Right renal pelvis (tissue), 4 donors: ENCODE data around the gene SEZ6. TPM values are rescaled to one million over a fixed set of nuclear protein-coding genes. Genes with fewer than 3 reads are reported as not detected.
A peak's percentile ranks its signal among the peaks of the same experiment; 100 is the strongest.

Source experiments
- DNase-seq, 4 donors: peaks; one replicate each; pipeline ENCODE4 v3.0.0-alpha.2; 2013; ENCODE audit warnings: low read depth in 4 of 4, low spot score in 3 of 4, missing footprints in 1 of 4
- polyA plus RNA-seq, 4 donors: library from polyadenylated mRNA; unstranded; fragments of 120-200 nt; gene quantifications; one replicate each; pipeline ENCODE4 v1.2.1, GENCODE V29; 2013; ENCODE audit not compliant: insufficient read length in 4 of 4

Gene SEZ6
- polyA plus RNA-seq, 4 donors, result 0.21 to 0.48 (median 0.25) TPM; not detected in 1

DNA sequence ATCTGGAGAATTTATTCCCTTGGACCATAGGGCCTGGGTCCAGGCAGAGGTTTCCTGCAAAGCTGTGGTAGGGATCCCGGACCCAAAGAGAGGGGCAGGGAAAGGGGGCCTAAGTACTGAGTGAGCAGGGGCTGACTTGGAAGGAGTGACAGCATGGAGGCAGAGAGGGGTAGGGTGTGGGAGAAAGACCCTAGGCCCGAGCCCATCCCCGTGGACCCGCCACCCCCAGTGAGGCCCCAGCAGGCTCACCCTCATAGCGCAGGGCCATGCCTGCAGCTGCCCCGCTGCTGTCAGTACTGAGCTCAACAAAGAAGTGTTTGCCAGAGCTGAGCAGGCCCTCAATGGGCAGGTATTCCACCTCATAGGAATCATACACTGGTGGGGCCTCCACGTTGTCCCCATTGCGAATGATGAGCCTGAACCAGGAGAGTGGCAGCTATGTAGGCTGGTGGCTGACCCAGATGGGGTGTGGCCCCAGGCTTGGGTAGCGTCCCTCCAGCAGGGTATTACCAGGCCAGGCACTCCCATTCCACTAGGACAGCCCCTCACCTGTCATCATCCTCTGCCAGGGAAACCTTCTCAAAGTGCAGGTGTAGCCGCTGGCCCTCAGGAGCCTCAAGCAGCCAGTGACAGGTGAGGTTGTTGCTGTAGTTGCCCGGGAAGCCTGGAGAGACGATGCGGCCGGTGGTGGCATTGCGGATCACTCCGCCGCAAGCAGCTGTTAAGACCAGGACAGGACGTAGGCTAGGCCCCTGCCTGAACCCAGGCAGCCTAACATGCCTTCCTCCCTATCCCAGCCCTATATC lies 45.4 kb downstream of the SEZ6 start:
- no peak for DNase-seq

DNA sequence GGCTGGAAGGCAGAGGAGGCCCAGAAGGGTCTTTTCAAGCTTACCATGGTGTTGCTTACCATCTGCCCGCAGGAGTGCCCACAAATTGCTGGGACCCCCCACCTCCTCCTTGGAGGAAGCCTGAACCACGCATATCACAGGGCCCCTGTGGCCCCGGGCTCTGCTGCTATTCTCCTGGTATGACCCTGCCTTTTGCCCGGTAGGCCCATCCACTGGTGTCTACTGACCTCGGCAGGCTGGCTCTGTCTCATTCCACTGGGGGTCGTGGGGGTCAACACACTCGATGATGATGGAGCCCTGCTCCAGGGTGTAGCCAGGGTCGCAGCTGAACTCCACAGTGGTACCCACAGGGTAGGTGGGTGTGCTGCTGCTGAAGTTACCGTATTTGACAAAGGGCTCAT lies 46.4 kb downstream of the SEZ6 start:
- no peak for DNase-seq

DNA sequence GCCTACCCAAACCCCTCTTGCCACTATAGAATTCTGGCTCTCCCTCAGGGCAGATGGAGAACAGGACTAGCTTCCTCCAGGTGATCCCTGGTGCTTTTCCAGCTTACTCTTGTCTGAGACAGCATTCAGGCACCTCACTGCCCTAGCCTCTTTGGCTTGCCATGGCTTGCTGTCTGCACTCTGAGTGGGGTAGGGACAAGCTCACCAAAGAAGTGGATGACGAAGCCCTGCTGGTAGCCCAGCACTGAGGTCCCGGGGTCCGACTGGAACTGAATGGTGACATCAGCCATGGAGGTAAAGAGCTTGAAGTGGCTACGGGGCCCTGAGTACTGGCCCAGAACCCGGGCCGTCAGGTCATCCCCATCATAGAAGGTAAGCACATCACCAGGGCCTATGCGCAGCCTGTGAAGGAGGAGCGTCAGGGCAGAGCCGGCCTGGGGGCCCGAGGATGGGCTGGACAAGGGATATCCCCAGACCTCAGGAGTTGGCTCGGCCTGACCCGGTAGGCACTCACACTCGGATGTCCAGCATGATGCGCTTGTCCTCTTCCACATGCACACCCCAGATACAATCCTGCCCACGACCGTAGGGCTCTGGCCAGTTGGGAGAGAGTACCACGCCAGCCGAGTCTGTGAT lies 46.9 kb downstream of the SEZ6 start:
- DNase-seq, result no peak

DNA sequence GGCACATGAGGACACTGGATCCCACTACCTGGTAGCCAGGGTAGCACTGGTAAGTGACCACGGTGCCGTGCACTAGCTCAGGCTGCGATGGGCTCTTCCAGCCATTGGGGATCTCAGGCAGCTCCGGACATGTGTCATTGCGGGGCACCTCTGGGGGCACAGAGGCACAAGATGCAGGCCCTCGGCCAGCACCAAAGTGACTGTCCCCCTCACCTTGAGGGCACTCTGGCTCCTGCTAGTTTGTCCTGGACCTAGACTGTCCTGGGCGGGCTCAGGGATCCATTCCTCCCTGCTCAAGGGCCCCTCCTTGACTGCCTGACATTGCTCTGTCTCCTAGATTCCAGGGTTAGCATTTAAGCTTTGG lies 47.9 kb downstream of the SEZ6 start:
- no peak for DNase-seq

DNA sequence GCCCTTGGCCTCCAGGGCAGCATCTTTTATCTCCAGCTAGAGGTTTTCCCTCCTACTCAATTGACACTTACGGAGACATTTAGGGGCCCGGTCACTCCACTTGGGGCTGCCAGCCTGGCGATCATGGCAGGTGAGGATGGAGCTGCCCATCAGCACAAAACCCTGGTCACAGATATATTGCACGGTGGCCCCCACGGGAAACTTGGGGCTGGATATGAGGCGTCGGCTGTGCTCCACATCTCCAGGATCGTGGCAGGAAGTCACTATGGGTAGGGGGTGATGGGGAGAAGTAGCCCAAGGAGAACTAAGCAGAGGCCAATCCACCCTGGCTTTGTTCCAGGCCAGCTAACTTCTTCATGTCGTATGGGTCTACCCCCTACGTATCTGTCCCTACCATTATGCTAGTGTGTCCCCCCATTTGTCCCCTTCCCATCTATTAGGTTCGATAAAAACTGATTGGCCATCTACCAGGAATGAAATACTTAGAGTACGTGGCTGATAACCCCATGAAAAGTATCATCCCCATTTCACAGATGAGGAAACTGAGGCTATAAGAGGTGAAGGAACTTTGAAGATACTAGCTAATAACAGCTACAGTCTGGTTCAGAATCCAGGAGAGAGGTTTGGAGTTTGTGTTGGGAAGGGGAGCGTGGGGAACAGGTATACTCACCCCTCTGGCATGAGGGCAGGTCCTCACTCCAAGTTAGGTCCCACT lies 48.4 kb downstream of the SEZ6 start:
- DNase-seq, result no peak

DNA sequence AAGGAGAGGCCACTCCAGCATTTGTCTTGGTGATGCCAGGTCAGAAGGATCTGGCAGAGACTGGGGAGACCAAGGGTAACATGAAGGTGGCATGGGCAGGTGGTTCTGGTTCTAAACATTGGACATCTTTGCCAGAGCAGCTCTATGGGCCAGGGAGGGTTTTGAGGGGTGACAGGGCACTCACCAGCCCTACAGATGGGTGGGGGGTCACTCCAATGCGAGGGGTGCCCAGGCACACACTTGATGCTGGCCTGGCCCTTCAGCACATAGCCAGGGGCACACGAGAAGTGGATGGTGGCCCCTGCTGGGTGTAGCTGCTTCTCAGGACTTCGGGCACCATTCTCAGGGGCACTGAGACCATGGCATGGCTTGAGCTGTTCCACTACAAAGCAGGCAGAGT lies 49.0 kb downstream of the SEZ6 start:
- no peak for DNase-seq

DNA sequence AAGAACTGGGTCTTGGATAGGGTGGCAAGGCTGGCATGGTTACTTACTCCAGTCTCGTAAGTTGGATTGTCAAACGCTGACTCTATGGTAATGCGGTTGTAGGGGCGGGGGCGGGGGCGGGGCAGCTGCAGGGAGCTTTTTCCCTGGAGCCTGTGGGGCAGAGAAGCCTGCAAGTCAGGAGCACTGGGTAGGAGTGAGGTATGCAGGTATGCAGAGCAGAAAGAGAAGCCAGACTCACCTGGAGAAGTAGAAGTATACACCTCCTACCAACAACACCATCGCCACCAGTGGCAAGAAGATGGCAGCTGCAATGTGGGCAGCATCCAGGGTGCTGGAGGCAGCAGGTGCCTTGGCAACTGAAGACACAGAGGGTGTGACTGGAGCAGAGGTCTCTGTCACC lies 49.7 kb downstream of the SEZ6 start:
- DNase-seq, result no peak

DNA sequence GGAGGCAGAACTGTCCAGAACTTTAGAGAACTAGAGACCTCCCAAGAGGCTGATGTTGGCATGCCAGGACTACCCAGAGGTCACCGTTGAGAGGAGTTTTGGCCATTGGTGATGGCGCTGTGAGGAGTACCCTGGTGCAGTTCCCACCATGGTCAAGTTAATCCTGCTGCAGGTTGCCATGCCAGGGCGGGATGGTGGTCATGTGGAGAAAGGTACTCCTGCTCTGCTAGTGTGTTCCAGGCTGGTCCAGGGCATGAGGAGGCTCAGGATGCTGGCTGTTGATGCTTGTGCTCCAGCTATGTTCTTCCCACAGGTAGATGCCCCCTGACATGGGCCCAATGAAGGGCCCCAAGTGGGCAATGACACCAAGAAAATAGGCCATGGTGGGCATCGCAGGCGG lies 50.4 kb downstream of the SEZ6 start:
- no peak for DNase-seq

DNA sequence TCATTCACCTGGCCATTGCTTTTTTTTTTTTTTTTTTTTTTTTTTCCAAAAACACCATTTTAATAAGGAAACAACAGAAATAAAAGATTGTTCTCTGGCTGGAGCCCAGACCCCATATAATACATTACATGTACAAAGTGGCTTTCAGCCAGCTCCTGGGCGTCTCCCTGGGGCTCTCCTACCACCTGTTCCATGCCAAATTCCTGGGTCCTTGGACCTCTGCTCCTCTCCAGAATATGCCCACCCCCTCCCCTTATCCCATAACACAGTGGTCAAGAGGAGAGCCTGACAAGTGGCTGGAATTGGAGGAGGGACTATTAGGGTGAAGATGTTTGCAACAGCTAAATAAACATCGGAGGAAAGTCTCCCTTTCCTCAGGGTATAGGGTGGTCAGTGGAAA lies 50.9 kb downstream of the SEZ6 start:
- DNase-seq, result no peak

DNA sequence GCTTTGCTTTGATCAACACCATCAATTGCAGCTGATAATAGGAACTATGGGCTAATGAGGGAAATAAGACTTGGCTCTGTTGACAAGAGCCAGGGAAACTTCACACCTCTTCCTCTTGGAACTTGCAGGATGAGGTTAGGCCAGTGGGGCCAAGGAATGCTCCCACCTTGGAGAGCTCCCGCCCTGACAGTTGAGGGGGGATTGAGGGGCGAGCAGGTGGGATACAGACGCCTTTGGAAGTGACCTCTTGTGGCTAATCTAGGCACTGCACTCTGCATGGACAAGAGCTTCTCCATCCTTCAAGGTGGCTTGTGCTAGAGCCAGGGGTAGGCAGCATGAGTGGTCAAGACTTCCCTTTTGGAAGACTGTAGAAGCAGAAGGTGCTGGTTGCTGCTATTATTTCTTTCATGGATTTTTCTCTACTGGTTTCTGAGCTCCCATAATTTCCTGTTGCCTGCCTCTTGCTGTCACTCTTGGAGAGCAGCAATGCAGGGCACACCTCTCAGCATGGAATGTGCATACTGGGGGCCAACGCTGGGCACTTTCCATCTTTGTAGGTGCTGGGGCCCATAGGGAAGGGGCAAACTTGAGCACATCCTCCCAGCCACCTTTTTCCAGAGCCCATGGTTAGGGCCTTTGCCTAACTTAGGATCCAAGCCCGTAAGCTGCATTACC lies 52.3 kb downstream of the SEZ6 start:
- DNase-seq, result peak in 1 of 4 donors; percentile 46

DNA sequence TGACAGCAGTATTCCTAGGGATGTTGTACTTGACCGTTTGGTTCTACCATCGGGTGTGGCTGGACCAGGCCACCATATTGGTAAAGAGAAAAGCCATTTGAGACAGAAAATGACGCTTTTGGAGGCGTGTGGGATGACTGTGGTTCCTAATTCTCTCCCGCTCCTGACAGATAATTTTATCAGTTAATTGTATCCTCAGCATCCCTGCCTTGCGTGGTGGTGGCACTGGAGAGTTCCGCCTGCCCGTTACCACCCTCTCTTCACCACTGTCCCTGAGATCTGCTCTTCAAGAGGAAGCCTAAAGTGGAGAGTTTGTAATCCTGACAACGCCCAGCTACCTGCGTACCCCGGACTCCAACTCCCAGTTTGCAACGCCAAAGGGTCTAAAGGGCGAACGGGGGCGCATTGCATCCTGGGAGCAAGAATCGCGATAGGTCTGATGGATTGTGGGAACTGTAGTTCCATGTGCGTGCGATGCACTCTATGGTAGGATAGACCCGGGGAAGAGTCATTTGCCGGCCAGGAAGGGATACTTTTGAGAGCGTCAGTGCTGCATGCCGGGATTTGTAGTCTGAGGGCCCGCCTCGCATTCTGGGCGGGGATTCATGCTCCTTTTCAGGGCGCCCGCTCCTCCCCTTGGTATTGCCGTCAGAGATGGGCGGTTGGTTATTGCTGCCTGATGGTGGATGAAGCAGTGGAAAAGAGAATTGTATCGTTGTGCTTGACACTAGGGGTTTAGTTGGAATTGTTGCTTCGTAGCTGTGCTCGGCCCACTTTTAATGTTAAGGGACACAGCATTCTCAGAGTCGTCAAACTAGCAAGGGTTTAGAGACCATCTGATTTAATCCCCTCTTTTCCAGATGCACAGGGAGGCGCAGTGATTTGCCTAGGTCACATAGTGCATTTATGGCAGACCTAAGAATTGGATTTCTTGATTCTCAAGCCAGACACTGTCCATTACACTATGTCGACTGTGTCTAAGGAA lies 53.5 kb downstream of the SEZ6 start:
- DNase-seq, result peak; percentile 93 to 99 (median 98)

DNA sequence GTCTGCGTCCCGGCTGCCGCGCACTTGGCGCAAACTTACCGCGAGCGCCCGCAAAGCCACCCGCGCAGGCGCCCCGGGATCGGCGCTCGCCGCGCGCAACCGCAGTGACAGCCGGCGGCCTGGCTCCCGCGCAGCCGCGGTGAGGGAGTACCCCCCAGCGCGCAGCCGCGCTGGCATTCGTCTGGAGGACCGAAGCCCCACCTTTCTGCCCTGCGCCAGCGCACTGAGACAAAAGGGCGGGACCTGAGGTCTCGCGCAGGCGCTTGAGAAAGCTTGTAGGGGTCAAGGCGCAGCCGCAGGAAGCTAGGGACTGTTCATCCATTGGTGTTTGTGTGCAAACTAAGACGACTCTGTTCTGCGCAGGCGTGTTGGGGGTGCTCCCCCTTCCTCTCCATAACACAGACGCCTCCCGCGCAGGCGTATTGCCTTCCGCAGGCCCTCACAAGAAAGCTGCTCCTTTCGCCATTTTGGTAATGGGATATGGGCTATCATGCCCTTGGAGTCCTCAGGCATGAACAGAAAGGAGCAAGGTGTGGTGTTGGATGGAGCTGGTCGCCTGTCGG lies 54.3 kb downstream of the SEZ6 start, which contains the start of gene PHF12:
TSS of gene PHF12 (minus strand) at position 91 of the 563 bp plus-strand sequence. CDS start 558 bp downstream, outside the sequence.
- DNase-seq, result peak; percentile 98 to 100 (median 99)

DNA sequence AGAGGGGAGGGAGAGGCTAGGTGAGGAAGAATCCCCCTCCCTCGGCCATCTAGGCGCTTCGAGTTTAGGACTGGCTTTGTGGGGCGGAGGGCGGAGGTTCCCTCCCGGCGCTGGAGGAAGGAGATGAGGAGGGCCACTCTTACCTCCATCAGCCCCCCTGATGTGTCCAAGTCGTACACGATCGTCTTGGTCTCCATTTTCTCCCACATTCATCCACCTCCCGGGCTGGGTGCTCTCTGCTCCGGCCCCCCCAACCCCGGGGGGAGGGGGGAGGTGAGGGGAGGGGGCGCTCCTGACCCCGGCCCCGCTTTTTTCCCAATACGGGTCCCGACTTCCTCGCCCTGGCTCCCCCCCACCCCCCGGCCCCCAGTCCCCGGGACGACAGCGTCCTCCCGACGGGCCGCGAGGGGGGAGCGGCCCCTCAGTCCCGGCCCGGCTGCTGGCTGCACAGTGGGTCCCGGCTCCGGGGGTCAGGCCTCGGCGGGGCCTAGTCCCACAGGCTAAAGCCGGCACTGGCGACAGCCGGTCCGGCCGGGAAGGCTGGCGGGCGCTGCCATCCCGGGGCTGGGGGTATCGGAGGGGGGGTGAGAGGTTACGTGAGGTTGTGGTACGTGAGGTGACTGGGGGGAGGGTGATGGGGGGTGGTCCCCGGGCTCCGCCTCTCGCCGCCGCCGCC lies 54.9 kb downstream of the SEZ6 start:
- DNase-seq, result no peak

DNA sequence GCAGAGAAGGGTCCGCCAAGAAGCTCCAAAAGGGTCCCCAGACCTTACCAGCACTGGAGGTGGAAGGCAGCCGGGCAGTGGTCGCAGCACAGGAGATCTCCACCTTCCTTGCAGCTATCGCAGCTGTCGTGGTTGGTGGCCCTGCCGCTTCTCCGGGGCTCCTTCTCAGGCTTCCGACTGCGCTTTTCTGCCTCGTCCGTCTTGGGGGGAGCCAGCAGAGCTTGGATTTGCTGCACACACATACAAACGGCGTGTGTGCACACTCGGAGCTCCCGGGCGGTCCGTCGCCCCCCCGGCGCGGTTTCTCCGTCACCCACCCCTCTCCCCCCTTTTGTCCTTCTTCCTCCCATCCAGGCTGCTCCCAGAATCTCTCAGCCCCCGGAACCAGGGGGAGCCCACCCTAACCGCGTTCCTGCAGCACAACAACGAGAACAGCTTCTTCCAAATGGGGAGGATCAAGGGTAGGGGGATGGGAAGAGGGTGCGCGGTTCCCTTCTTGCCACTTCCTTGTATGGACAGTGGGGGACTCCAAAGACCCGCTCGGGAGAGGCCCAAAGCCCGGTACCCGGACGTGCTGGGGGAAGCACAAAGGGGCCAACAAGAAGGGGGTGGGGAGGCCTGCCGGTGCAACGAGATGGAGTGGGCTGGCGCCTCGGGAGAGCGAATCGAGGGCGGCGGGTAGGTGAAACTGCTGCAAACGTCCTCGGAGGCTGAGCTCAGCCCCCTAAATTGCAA lies 55.6 kb downstream of the SEZ6 start:
- peak in 1 of 4 donors; percentile 35 for DNase-seq

DNA sequence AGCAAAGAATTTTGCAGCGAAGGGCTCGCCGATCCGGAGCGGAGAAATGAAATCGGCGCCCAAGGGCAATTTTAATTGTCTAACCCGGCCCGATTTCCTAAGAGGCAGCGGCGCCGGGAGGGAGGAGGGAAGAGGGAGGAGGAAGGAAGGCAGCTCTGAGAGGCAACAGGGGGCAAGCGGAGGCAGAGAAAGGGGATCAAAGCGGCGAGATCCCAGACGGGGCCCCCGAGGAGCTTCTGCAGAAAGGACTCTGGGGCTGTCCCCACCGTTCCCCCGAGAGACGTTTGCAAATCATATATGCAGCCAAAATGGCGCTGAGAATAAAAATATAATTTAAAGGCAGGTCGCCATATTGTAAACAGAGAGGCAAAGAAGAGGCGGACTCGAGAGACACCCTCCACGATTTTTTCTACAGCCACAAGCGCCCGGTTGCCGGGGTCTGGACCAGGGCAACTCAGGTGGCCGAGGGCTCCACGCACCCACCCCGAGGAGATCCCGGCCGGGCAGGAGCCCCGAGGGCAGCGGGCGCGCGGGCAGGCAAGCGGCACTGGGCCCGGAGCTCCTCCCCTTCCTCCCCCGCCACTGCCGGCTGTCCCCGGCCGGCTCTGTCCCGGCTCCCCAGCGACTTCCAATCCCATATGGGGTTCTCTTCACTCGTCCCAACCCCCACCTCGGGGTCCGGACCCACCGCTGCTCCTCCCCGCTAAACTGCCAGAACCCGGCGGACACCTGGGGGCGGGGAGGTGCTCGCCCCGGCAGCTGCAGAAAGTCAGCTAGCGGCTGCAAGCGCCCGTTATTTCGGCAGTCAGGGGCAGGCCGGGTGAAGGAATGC lies 56.4 kb downstream of the SEZ6 start:
- peak in 2 of 4 donors; percentile 43 to 56 for DNase-seq

DNA sequence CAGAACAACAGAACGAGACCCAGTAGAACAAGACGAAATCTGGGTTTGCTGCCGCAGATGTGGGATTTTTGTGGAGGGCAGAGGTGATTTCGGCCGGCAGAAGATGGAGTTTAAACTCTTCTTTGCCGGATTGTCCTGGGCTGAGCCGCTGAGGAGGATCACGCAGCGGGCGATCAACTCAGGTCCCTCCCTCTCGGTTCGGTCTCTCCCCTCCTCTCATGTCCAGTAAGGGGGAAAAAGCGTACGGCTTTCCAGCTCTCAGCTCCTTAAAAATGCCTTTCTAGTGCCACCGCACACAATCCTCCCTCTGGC lies 57.0 kb downstream of the SEZ6 start:
- no peak for DNase-seq

DNA sequence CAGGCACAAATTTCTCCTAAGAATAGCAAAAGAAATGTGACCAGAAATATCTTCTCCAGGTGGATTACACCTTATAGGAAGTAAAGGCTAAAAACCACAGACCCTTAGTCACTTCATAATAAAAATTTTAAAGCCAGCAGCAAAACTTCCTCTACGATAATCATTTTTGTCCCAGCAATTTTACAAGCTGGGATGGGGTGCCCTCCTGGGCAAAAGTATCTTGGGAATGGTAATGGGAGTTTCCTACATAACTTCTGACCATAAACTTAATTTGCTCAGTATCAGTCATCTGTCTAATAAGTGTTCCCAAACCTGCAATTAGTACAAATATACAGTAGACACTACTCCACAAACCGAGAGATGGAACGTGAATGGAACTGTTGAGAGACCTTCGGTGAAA lies 57.5 kb downstream of the SEZ6 start:
- DNase-seq, result no peak

DNA sequence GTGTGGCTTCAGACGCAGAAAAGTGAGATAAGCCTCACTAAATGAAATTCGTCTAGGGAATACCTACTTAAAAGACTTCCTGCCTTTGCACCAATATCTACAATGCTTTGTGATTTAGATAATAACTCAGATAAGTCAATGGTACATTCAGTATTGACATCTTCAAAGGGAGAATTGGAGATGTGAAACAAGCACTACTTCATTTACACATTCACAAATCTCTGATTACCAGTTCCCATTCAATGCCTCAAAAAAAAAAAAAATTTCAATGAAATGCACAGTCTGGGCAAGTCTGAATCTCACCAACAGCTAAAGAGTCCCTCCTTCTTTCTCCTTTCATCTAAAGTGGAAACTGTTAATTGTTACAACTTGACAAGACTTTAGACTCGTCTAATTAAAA lies 58.2 kb downstream of the SEZ6 start:
- no peak for DNase-seq
